RCC 7860 (cell line): Measurements from ENCODE around the gene SOX12.

ENCODE experiments used
- DNase-seq: peaks from one replicate; pipeline ENCODE4 v3.0.0-alpha.2; 2015; ENCODE audit warnings: low spot score
- FAIRE-seq: peaks from 2 replicates; lab custom pipeline; 2012; peaks lifted over from hg19 to GRCh38; lab: Jason Lieb, UNC

The SOX12 gene

GRCh38 chr20:301886-302848, 23.2 kb upstream of the SOX12 start:
- DNase-seq (no peak), FAIRE-seq (no peak)

- DNase-seq = no peak
- no peak for FAIRE-seq
Measured at GRCh38 chr20:305745-306144, 19.6 kb upstream of the SOX12 start.

GRCh38 chr20:308427-309038, 16.8 kb upstream of the SOX12 start:
- DNase-seq (no peak), FAIRE-seq (no peak)

GRCh38 chr20:309306-309840, 16.0 kb upstream of the SOX12 start:
- FAIRE-seq = no peak
- no peak for DNase-seq

- FAIRE-seq = no peak
- DNase-seq = no peak
Measured at GRCh38 chr20:309841-310644, 15.3 kb upstream of the SOX12 start.

- DNase-seq = no peak
- FAIRE-seq = no peak
Measured at GRCh38 chr20:310645-311044, 14.7 kb upstream of the SOX12 start.

- DNase-seq (no peak), FAIRE-seq (no peak)
Measured at GRCh38 chr20:311609-312008, 13.7 kb upstream of the SOX12 start.

GRCh38 chr20:312067-312466, 13.3 kb upstream of the SOX12 start:
- FAIRE-seq (no peak), DNase-seq (no peak)

- FAIRE-seq = no peak
- DNase-seq = no peak
Measured at GRCh38 chr20:312866-313265, 12.5 kb upstream of the SOX12 start.

- DNase-seq (no peak), FAIRE-seq (no peak)
Measured at GRCh38 chr20:313402-313801, 11.9 kb upstream of the SOX12 start.

- FAIRE-seq (no peak), DNase-seq (peak; percentile 41)
Measured at GRCh38 chr20:313948-314347, 11.4 kb upstream of the SOX12 start.

GRCh38 chr20:316316-317068, 8.9 kb upstream of the SOX12 start:
- no peak for DNase-seq
- no peak for FAIRE-seq

GRCh38 chr20:324177-325044, 941 bp upstream of the SOX12 start:
- FAIRE-seq = no peak
- DNase-seq = peak; percentile 73

GRCh38 chr20:325889-326644, 715 bp downstream of the SOX12 start:
- no peak for FAIRE-seq
- DNase-seq = peak; percentile 25

- FAIRE-seq (no peak), DNase-seq (no peak)
Measured at GRCh38 chr20:326645-327185, 1.4 kb downstream of the SOX12 start.

GRCh38 chr20:327186-328026, 2.1 kb downstream of the SOX12 start:
- FAIRE-seq (no peak), DNase-seq (no peak)
